NCI-H748 treated with DMSO at 0.1 percent for 48 hours (cell line): ENCODE results near the gene MINK1.

Experiments
- DNase-seq: peaks from one replicate; lab custom pipeline; 2025; lab: John Stamatoyannopoulos, UW

The MINK1 gene

DNA sequence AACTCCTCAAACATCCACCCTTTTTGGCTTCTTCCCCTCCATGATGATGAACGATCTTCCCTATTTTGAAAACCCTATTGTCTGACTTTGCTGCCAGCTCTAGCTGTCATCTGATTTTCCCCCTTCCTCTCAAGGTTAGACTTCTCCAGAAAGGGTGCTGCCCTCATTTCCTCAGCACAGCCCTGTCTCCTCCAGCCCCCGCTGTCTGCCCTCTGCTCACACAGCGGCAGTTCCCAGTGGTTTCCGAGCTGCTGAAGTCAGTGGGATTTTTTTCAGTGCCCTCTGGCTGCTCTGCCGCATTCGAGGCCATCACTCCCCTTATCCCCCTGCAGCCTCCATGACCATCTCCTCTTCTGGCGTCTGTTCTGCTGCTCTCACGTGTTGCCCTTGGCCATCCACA lies 39.6 kb downstream of the MINK1 start:
- DNase-seq: no peak

DNA sequence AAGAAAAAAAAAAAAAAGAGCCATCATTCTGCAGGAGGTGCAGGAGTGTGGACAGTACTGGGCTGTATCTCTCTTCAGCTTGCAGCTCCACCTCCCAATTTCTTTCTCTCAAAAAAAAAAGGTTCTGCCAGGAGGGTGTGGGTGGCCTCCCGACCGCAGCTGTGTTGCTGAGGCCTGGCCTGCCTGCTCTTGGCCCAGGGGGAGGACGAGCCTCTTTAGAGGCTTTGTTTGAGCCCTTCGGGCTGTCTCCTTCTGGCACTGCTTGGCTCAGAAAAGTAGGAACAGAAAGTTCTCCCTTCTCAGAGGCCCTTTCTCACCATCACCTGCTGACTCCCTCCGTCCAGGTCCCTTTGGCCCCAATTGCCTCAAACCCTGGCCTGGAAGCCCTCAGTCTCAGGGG lies 43.9 kb downstream of the MINK1 start:
- no peak for DNase-seq

DNA sequence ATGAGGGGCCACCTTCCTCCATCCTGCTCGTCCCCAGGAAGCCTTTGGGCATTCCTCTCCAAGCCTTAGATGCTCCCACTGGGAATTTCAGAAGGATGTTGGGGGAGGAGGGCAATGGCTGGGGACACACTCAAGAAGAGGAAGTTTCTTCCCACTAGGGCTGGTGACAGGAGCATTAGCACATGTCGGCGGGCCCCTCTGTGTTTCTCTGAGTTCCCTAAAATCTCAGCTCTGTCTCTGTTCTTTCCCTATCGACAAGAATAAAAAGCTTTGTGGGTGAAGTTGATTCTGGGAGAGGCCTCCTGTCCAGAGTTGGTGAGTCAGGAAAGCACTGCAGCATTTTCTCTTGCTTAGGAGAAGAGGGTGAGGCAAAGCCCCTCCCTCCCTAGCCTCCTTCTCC lies 46.5 kb downstream of the MINK1 start:
- DNase-seq: no peak

DNA sequence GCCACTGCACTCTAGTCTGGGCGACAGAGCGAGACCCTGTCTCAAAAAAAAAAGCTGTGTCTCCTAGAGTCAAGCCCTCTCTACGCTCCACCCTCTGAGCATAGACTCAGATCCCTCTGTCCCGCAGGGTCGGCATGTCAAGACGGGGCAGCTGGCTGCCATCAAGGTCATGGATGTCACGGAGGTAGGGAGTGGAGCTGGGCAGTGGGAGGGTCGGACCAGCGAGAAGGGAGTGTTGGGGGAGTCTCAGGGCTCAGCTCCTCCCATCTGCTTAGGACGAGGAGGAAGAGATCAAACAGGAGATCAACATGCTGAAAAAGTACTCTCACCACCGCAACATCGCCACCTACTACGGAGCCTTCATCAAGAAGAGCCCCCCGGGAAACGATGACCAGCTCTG lies 47.7 kb downstream of the MINK1 start:
- no peak for DNase-seq

DNA sequence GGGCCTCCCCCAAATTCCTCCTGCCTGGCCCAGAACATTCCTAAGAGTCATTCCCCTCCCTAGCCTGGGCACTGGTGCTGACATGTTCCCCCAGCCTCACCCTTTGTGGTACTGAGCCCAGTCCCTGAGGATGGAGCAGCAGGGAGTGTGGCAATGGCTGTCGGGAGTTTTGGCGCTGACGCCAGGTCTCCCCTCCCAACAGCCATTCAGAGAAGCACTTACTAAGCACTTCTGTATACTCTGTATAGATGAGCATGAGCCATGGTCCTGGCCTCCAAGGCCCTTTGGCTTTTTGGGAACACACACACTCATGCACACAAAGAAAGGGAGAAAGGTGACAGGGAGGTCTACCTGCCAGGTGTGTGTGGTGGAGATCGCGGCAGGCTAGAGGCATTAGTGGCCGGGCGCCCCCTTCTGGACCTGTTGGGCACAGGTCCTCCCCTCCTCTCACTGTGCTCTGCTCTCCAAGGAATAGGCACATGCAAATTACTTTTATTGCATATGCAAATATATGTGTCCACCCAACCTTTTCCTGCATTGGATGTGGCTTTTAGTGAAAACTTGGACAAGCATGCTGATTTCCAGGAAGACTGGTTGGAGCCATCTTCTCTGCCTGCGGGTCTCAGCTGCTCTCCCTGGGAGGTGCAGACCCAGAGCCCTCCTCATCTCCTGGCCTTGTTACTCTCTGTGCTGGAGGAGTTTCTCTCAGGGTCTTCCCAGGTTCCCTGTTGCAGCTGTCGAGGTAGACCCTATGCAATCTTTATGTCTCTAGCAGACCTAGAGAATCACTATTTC lies 48.8 kb downstream of the MINK1 start:
- peak; percentile 61 for DNase-seq

DNA sequence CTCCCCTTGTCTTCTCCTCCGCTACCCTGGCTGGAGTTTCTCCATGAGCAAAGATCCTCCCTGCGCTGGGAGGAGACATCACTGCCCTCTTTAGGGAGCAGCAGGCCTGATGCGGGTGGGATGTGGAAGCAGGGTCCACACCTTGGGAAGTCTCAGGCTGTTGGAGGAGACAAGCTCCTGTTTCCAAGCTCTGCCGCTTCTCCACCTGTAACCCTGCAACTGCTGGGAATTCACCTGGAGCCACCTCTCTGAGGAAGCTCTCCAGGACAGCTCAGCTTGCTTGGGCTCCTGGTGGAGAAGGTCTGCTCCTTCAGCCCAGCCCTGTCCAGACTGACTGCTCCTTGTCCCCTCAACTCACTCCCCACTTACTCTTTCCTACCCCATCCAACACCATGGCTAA lies 51.3 kb downstream of the MINK1 start:
- DNase-seq: no peak

DNA sequence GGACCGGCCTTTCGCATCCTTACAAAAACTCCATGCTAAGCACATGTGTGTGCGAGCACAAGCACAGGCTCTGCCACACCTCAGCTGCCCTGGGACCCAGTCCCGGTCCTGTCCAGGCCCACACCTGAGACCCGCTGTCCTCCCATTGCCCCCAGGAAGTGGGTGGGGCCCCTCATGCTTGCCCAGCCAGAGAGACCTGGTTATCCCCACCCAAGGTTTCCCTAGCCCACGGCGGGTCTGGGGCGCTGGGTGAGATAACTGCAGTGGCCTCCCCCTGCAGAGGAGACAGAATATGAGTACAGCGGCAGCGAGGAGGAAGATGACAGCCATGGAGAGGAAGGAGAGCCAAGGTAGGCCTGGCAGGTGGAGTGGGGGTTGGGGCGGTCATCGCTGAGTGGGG lies 53.7 kb downstream of the MINK1 start:
- no peak for DNase-seq

DNA sequence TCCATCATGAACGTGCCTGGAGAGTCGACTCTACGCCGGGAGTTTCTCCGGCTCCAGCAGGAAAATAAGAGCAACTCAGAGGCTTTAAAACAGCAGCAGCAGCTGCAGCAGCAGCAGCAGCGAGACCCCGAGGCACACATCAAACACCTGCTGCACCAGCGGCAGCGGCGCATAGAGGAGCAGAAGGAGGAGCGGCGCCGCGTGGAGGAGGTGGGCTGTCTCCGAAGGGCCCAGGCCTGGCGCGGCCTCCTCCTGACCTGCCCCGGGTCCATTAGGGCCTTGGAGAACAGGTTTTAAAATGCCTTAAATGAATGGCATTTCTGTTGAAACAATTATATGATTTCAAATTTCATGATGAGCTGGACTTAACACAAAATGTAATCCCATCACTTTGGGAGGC lies 54.4 kb downstream of the MINK1 start:
- no peak for DNase-seq

DNA sequence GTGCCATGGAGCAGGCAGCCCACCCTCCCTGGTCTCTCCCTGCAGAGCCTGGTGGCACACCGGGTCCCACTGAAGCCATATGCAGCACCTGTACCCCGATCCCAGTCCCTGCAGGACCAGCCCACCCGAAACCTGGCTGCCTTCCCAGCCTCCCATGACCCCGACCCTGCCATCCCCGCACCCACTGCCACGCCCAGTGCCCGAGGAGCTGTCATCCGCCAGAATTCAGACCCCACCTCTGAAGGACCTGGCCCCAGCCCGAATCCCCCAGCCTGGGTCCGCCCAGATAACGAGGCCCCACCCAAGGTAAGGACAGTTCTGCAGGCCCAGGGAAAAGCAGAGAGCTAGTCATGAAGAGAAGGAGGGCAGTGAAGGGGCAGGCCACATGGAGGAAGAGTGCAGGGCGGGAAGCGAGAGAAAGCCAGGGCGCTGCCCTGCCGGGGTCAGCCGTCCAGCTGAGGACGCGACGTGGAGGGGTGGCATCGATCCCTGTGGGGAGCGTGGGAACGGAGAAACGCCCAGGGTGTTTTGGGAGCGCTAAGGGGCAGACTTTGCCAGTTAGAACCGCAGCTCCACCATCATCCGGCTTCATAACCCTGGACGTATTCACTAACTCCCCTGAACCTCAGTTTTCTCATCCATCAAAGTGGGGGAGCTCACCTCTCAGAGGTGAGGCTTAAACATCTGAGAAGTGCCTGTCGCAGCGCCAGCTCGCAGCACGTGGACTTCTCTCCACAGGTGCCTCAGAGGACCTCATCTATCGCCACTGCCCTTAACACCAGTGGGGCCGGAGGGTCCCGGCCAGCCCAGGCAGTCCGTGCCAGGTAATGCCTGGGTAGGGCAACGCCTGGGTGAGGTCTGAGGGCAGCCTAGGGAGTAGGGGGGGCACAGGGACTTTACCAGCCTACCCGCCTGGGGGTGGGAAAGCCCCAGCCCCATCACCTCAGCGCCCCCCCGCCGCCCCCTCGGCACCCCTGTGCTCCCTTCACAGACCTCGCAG lies 58.6 kb downstream of the MINK1 start:
- no peak for DNase-seq

DNA sequence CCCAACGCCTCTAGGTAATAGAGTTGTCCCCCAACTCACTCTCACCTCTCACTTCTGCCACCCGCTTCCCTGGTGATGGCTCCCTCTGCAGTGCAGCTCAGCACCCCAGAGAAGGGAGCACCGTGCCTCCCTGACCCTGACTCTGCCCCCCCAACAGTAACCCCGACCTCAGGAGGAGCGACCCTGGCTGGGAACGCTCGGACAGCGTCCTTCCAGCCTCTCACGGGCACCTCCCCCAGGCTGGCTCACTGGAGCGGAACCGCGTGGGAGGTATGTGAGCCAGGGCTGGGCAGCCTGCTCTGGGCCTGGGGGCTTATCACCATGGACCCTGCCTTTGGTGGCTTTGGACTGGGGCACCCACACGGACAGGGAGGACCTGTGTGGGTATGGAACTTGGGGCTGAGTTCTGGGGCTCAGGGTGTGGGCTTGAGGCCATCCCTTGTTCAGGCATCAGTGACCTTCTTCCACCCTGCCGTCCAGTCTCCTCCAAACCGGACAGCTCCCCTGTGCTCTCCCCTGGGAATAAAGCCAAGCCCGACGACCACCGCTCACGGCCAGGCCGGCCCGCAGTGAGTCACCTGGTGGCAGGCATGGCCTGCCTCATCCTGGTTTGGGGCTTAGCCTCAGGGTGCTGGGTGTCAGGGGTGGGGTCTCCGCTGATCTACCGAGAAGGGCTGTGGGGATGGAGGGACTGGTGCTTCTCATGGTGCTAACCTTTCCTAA lies 59.5 kb downstream of the MINK1 start:
- DNase-seq: no peak

DNA sequence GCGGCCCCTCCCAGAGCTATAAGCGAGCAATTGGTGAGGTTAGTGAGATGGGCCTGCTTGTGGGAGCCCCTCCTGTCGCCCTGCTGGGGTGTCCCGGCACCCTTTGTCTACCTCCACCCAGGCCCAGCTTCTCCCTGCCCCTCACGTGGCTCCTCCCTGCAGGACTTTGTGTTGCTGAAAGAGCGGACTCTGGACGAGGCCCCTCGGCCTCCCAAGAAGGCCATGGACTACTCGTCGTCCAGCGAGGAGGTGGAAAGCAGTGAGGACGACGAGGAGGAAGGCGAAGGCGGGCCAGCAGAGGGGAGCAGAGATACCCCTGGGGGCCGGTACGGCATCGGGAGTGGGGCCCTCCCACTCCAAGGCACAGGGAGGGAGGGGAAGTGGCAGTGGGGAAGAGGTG lies 60.1 kb downstream of the MINK1 start:
- no peak for DNase-seq

DNA sequence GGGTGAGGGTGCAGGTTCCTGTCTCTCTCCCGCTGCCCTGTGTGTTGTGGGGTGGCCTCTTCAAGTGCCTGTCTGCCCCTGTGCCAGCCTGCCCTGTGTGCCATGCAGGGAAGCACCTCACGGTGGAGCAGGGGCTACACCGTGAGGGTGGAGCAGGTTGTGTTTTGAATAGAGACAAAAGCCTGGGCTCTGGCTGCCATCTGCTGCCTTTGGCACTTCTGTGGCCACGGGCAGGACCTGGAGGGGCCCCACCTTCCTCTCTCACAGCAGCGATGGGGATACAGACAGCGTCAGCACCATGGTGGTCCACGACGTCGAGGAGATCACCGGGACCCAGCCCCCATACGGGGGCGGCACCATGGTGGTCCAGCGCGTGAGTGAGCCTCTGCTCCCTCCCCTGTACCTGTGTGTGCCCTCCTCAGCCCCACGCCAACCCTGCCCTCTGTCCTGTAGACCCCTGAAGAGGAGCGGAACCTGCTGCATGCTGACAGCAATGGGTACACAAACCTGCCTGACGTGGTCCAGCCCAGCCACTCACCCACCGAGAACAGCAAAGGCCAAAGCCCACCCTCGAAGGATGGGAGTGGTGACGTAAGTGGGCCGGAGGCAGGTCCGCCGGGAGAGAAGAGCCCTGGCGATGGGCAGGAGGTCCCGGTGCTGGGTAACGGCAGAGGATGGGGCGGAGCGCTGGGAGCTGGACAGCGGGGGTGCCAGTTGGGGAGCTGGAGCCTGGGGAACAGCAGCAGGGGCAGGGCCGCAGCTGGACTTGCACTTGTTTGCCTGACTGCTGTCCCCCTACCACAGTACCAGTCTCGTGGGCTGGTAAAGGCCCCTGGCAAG lies 60.8 kb downstream of the MINK1 start:
- no peak for DNase-seq

DNA sequence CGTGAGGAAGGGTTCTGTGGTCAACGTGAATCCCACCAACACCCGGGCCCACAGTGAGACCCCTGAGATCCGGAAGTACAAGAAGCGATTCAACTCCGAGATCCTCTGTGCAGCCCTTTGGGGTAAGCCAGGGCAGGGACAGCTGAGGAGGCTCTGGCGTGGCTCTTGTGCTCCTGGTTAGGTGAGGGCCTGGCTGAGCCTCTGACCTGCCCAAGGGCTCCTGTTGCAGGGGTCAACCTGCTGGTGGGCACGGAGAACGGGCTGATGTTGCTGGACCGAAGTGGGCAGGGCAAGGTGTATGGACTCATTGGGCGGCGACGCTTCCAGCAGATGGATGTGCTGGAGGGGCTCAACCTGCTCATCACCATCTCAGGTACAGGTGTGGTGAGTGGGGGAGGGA lies 62.0 kb downstream of the MINK1 start:
- no peak for DNase-seq

DNA sequence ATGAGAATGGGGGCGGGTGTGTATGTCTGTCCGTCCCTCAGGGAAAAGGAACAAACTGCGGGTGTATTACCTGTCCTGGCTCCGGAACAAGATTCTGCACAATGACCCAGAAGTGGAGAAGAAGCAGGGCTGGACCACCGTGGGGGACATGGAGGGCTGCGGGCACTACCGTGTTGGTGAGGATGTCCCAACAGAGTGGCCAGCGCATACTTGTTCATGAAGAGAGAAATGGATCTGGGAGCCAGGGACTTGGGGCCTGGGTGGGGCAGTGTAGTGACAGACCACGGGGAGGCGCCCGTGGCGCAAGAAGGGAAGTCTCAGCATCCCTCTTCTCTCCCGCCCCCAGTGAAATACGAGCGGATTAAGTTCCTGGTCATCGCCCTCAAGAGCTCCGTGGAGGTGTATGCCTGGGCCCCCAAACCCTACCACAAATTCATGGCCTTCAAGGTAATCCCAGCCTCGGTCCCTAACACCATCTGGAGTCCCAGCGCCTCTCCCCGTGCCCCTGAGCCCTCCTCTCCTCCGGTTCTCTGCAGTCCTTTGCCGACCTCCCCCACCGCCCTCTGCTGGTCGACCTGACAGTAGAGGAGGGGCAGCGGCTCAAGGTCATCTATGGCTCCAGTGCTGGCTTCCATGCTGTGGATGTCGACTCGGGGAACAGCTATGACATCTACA lies 62.7 kb downstream of the MINK1 start:
- DNase-seq: no peak

DNA sequence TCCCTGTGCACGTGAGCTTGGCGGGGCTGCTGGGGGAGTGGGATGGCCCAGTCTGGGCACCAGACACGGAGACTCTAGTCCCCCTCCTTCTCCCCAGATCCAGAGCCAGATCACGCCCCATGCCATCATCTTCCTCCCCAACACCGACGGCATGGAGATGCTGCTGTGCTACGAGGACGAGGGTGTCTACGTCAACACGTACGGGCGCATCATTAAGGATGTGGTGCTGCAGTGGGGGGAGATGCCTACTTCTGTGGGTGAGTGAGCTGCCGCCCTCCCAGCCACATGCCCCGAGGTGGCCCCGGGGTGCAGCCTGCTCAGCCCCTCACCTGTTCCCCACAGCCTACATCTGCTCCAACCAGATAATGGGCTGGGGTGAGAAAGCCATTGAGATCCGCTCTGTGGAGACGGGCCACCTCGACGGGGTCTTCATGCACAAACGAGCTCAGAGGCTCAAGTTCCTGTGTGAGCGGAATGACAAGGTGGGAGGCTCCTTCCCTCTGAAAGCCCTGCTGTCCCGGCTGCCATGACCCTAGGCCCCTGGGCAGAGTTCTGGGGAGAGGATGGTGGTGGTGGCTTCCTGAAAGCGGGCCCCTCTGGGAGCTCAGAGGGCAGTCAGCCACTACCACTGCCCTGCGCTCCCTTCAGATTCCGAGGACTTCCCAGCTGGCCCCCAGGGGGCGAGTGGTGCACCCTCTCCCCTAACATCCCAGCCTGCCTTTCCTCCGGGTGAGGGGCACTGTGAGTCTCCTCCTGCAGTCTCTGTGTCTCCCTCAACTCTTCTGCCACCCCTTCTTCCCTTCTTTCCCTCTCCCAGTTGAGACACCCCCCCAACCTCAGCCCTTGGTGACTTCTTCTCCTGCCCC lies 63.4 kb downstream of the MINK1 start:
- DNase-seq: no peak

DNA sequence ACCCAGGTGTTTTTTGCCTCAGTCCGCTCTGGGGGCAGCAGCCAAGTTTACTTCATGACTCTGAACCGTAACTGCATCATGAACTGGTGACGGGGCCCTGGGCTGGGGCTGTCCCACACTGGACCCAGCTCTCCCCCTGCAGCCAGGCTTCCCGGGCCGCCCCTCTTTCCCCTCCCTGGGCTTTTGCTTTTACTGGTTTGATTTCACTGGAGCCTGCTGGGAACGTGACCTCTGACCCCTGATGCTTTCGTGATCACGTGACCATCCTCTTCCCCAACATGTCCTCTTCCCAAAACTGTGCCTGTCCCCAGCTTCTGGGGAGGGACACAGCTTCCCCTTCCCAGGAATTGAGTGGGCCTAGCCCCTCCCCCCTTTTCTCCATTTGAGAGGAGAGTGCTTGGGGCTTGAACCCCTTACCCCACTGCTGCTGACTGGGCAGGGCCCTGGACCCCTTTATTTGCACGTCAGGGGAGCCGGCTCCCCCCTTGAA lies 64.1 kb downstream of the MINK1 start:
- no peak for DNase-seq

DNA sequence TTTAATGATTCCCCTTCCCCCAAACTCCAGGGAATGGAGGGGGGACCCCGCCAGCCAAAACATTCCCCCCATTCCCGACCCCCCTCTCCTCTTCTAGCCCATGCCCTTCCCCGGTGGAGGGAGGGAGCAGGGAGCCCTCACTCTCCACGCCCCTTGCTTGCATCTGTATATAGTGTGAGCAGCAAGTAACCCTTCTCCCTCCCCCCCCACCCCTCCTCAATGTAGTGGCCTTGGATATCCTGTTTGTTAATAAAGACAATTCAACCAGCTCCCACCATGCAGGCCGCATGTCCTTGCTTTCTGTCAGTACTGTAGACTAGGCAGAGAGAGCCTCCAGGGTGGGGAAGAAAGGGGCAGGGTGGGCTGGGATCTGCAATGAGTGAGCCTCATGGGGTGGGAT lies 64.6 kb downstream of the MINK1 start:
- no peak for DNase-seq

DNA sequence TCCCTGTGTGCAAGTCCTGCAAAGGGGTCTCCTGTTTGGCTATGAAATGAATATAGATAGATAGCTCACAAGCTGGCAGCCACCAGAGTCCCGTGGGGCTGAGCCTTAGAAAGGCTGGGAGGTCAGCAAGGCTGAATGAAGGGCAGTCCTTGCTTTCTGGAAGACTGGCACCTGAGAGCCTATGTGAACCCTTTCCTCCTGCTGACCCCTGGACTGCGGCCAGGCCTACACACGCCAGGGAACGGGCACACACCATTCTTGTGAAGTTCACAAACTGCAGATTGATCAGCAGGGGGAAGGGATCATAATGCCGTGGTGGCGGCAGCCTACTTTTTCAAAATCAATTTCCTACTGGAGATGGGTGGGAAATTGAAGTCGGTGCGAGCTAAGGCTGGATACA lies 65.2 kb downstream of the MINK1 start:
- DNase-seq: no peak

DNA sequence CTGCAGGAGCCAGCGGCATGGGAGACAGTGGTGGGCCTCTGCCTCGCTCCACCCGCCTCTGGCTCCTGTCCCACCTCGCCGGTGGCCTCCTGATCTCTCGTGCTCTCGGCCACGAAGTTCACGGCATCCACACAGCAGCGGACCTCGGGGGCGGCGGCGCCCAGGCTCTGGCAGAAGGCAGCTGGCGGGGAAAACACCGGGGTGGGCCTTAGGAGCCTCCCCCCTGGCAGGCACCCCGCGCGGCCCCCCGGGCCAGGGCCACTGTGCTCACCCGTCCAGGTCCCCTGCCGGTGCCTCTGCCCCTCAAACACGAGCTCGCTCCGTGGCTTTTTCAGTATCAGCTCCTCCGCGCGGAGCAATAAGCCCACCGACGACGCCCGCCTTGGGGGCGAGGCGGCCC lies 65.8 kb downstream of the MINK1 start:
- no peak for DNase-seq
